ENCODE data around the gene CD4.

Gene CD4

DNA sequence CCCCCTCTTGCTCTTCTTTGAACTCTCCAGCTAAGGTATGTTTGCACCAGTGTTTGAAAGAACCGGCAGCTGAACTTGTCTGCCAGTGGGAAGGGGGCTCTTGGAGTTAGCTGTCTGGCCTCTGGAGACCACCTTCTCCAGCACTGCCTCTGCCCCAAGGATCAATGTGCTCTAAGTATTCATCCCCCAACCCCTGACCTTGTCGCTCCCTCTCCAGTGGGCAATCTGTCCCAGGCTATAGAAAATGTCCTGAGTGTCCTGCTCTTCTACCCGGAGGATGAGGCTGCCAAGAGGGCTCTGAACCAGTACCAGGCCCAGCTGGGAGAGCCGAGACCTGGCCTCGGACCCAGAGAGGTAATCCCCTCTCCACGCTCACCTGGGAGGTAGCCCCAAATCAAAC, 41.7 kb downstream of the CD4 start:
- H3K27ac ChIP-seq = no peak overlapping the region
- H3K9me3 ChIP-seq = no peaks in the 10 kb centered on the region
- no peak overlapping the region for H3K9ac ChIP-seq
- H3K4me2 ChIP-seq = no peak overlapping the region
- H4K20me1 ChIP-seq = peaks cover 55% of the 10 kb centered on the region
- TF ChIP-seq Cebpa-rat (IDR thresholded peaks at IDR 0.05) = no peak
- peaks cover 90% of the 10 kb centered on the region for H3K27me3 ChIP-seq
- H3K4me1 ChIP-seq = peaks cover 30% of the 10 kb centered on the region
- no peak overlapping the region for H3K4me3 ChIP-seq
- no peaks in the 10 kb centered on the region for H3K36me3 ChIP-seq

DNA sequence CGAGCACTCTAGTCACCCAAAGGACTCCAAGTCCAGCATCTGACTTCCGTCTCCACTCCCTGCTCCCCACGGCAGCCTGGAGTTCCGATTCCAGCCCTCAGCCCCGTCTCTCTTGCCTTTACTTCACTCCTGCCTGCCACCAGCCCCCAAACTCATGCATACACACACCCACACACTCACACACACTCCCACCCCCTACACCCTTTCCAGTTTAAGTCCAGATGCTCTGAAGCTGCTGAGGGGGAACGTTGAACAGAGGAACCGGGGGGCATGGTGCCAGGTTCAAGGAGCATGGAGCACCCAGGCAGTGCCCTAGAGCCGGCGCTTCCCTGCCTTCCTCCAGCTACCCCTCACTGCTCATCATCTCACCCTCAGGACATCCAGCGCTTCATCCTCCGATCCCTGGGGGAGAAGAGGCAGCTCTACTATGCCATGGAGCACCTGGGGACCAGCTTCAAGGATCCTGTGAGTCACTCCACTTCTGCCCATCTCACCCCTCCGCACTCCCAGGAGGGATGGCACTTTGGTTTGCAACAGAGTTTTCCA, 42.2 kb downstream of the CD4 start:
- H4K20me1 ChIP-seq = peaks cover 50% of the 10 kb centered on the region
- no peaks in the 10 kb centered on the region for H3K9me3 ChIP-seq
- peaks cover 85% of the 10 kb centered on the region for H3K27me3 ChIP-seq
- no peak overlapping the region for H3K4me2 ChIP-seq
- no peak overlapping the region for H3K4me3 ChIP-seq
- H3K9ac ChIP-seq = no peak overlapping the region
- H3K27ac ChIP-seq = no peak overlapping the region
- no peak for TF ChIP-seq Cebpa-rat (IDR thresholded peaks at IDR 0.05)
- peaks cover 29% of the 10 kb centered on the region for H3K4me1 ChIP-seq
- H3K36me3 ChIP-seq = no peaks in the 10 kb centered on the region

DNA sequence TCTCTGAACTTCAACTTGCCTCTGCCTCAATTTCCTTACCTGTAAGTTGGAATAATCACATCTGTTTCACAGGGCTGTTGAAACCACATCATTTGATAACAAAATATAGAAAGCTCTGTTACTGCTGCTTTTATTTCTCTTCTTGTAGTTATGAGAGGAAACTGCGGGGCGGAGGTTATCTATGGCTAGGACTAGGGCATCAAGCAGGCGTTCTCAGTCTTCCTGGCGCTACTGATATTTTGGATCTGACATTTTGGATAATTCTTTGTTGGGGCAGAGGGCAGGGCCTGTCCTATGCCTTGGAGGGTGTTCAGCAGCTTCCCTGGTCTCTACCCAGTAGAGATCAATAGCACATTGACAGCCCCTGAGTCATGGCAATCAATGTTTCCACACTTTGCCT, 42.8 kb downstream of the CD4 start:
- H3K4me1 ChIP-seq = peaks cover 23% of the 10 kb centered on the region
- H3K4me3 ChIP-seq = no peak overlapping the region
- no peaks in the 10 kb centered on the region for H3K36me3 ChIP-seq
- H3K27ac ChIP-seq = no peak overlapping the region
- H3K27me3 ChIP-seq = peaks cover 83% of the 10 kb centered on the region
- H3K9ac ChIP-seq = no peak overlapping the region
- H3K4me2 ChIP-seq = no peak overlapping the region
- TF ChIP-seq Cebpa-rat (IDR thresholded peaks at IDR 0.05) = no peak
- H4K20me1 ChIP-seq = peaks cover 44% of the 10 kb centered on the region
- no peaks in the 10 kb centered on the region for H3K9me3 ChIP-seq

- H3K27ac ChIP-seq = no peak overlapping the region
- no peaks in the 10 kb centered on the region for H3K9me3 ChIP-seq
- no peak overlapping the region for H3K9ac ChIP-seq
- no peak overlapping the region for H3K4me2 ChIP-seq
- H3K36me3 ChIP-seq = no peaks in the 10 kb centered on the region
- peaks cover 39% of the 10 kb centered on the region for H4K20me1 ChIP-seq
- TF ChIP-seq Cebpa-rat (IDR thresholded peaks at IDR 0.05) = no peak
- no peak overlapping the region for H3K4me3 ChIP-seq
- peaks cover 75% of the 10 kb centered on the region for H3K27me3 ChIP-seq
- H3K4me1 ChIP-seq = peaks cover 13% of the 10 kb centered on the region
Observed at GRCh38 chr12:6833189-6833890, 44.0 kb downstream of the CD4 start.

DNA sequence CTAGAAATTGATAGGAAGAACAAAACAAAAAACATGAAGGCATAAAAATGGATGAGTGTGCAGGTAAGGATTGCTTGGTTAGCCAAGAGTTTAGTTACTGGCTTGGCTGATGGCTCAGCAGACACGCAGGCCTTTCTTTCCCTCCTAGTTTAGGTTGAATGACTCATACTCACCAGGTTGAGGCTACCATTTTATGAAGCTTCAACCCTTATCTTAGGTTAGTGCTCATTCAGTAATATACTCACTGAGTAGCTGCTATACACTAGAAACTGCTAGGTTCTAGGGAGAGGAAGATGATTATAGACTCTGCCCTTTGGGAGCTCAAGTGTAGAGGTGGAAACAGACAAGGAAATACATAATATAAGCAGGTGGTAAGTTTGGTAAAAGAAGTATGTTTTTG, 44.9 kb downstream of the CD4 start:
- H3K9ac ChIP-seq = no peak overlapping the region
- H3K27me3 ChIP-seq = peaks cover 66% of the 10 kb centered on the region
- no peak overlapping the region for H3K27ac ChIP-seq
- no peaks in the 10 kb centered on the region for H3K9me3 ChIP-seq
- peaks cover 30% of the 10 kb centered on the region; the same call in 1 of the 2 replicates for H4K20me1 ChIP-seq
- H3K4me3 ChIP-seq = no peak overlapping the region
- H3K36me3 ChIP-seq = no peaks in the 10 kb centered on the region
- H3K4me1 ChIP-seq = peaks cover 4% of the 10 kb centered on the region
- TF ChIP-seq Cebpa-rat (IDR thresholded peaks at IDR 0.05) = no peak
- H3K4me2 ChIP-seq = no peak overlapping the region

DNA sequence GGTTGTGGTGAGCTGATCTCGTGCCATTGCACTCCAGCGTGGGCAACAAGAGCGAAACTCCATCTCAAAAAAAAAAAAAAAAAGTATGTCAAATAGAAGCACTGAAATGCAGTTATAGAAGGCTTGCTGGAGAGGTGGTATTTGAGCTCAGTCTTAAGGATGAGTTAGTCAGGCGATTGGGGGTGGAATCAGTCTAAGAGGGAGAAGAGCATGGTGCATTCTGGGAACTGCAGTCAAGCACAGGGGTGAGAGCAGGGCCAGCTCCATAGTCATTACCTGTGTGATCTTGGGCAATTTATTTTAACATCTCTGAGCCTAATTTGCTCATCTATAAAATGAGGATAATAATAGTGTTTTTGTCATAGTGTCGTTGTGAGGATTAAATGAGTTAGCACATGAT, 45.5 kb downstream of the CD4 start:
- Histone ChIP-seq H3K9ac (no peak overlapping the region), H3K36me3 (no peaks in the 10 kb centered on the region), H3K4me1 (peaks cover 6% of the 10 kb centered on the region), H4K20me1 (peaks cover 24% of the 10 kb centered on the region; the same call in 1 of the 2 replicates), H3K27ac (no peak overlapping the region), H3K4me2 (no peak overlapping the region), H3K9me3 (no peaks in the 10 kb centered on the region), H3K4me3 (no peak overlapping the region), H3K27me3 (peaks cover 60% of the 10 kb centered on the region)
- TF ChIP-seq Cebpa-rat (IDR thresholded peaks at IDR 0.05) = no peak

DNA sequence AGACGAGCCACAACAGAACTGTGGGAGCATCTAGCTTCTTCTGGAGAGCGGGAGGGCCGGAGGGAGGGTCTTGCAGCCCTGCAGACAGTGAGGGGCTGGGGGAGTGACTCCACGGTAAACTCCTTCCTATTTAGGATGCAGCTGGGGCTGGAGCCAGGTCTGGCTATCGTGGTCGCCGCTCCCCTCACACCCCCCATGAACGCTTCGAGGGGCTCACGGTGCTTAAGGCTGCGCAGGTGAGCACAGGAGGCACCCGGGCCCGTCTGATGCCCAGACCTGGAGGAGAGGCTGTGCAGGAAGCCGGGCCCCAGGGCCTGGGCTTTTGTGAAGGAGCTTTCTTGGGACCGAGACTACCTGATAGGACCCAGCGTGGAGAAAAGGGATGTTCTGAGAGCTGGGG, 47.5 kb downstream of the CD4 start:
- Histone ChIP-seq H3K9me3 (no peaks in the 10 kb centered on the region), H3K27ac (no peak overlapping the region), H3K4me2 (no peak overlapping the region), H4K20me1 (peaks cover 5% of the 10 kb centered on the region; the same call in 1 of the 2 replicates), H3K4me1 (peaks cover 11% of the 10 kb centered on the region), H3K4me3 (no peak overlapping the region), H3K36me3 (no peaks in the 10 kb centered on the region), H3K9ac (no peak overlapping the region), H3K27me3 (peaks cover 40% of the 10 kb centered on the region)
- no peak for TF ChIP-seq Cebpa-rat (IDR thresholded peaks at IDR 0.05)

- Histone ChIP-seq H3K27ac (no peak overlapping the region), H3K36me3 (no peaks in the 10 kb centered on the region), H3K27me3 (peaks cover 33% of the 10 kb centered on the region), H3K4me1 (peaks cover 11% of the 10 kb centered on the region), H3K4me2 (no peak overlapping the region), H3K9ac (no peak overlapping the region), H3K4me3 (no peak overlapping the region), H4K20me1 (no peaks in the 10 kb centered on the region), H3K9me3 (no peaks in the 10 kb centered on the region)
- TF ChIP-seq Cebpa-rat (IDR thresholded peaks at IDR 0.05) = no peak
Observed at GRCh38 chr12:6837370-6838060, 48.2 kb downstream of the CD4 start.

DNA sequence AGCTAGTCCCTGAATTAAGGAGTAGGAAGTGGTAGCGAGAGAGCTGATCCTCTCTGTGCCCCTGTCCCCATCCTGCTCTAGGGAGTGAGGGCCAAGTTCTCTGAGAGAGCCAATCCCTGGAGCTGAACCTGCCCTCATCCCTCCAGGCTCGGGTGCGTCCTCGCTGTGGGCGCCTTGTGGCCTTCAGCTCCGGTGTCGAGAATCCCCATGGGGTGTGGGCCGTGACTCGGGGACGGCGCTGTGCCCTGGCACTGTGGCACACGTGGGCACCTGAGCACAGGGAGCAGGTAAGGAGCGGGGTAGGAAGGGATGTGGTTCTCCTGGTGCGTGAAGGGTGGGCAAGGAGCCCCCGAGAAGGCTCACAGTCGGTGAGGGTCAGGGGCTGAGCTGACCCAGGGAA, 49.5 kb downstream of the CD4 start:
- Histone ChIP-seq H3K4me1 (peaks cover 11% of the 10 kb centered on the region), H3K27me3 (peaks cover 21% of the 10 kb centered on the region), H4K20me1 (no peaks in the 10 kb centered on the region), H3K36me3 (no peaks in the 10 kb centered on the region), H3K4me3 (no peak overlapping the region), H3K27ac (no peak overlapping the region), H3K9me3 (no peaks in the 10 kb centered on the region), H3K4me2 (no peak overlapping the region), H3K9ac (no peak overlapping the region)
- TF ChIP-seq Cebpa-rat (IDR thresholded peaks at IDR 0.05) = no peak
